ENCODE data around the gene ST3GAL4. TPM values are rescaled to one million over a fixed set of nuclear protein-coding genes. Genes with fewer than 3 reads are reported as not detected.

ST3GAL4 gene
- polyA plus RNA-seq, 1 of the 3 experiments (the other 2 are of a cell fraction), result 32.0 TPM

- no peaks in the 10 kb centered on the region for H3K9me2 ChIP-seq
- H3K79me2 ChIP-seq (ENCODE audit: insufficient read depth), result peaks cover 22% of the 10 kb centered on the region
- peaks cover 4 to 8% of the 10 kb centered on the region in 2 experiments for H3K36me3 ChIP-seq (replicated peaks in 1 of 2; ENCODE audit: control insufficient read depth in 1 of 2, insufficient read depth in 2 of 2, low read length in 1 of 2)
- H2AFZ ChIP-seq (ENCODE audit: low read depth), result no peak overlapping the region
- no peak overlapping the region for H3K4me3 ChIP-seq (ENCODE audit: low read depth in 2 of 2, low read length in 1 of 2)
- no peaks in the 10 kb centered on the region for H3K27me3 ChIP-seq (ENCODE audit: insufficient read depth)
- TF ChIP-seq NRF1 (IDR thresholded peaks at IDR 0.05; ENCODE audit: low read depth, low read length) (no peak), POLR2AphosphoS5 (IDR thresholded peaks at IDR 0.05; ENCODE audit: low read depth, low read length) (no peak), TAF1 (IDR thresholded peaks at IDR 0.05; ENCODE audit: borderline replicate concordance, low read depth, low read length) (no peak), USF1 (IDR thresholded peaks at IDR 0.05; ENCODE audit: borderline replicate concordance, low read depth) (no peak), RXRA (IDR thresholded peaks at IDR 0.05; ENCODE audit: borderline replicate concordance, low read depth) (no peak), SIN3A (IDR thresholded peaks at IDR 0.05; ENCODE audit: borderline replicate concordance, low read depth, low read length) (no peak)
- no peak for DNase-seq
- peaks cover 29 to 45% of the 10 kb centered on the region in 2 experiments; a peak in 3 of 4 replicates for H3K4me1 ChIP-seq (ENCODE audit: control insufficient read depth in 1 of 2, insufficient read depth in 2 of 2, low read depth in 1 of 2, low read length in 1 of 2)
- CTCF ChIA-PET, result interaction anchor here (0.7 to 1.4 kb wide), 3 partner anchors 34 to 136 kb away, joined by 3 to 4 read pairs (median 3); no protein-coding TSS in a partner anchor
- no peak overlapping the region for H3K4me2 ChIP-seq
- H3K9ac ChIP-seq, result no peak overlapping the region
- H3K27ac ChIP-seq (ENCODE audit: low read depth in 2 of 2, low read length in 1 of 2), result no peak overlapping the region
- H3F3A ChIP-seq (replicated peaks; ENCODE audit: insufficient read depth), result peaks cover 16% of the 10 kb centered on the region
- no peaks in the 10 kb centered on the region for H3K9me3 ChIP-seq
- POLR2A ChIA-PET, result no interaction called here
- H4K20me1 ChIP-seq (ENCODE audit: insufficient read depth), result no peaks in the 10 kb centered on the region
- 91% methylated on average over 8 of the region's 11 CpGs for WGBS (ENCODE audit: low lambda C conversion rate)
Observed at GRCh38 chr11:126344141-126345080, 11.1 kb upstream of the ST3GAL4 start.

GRCh38 chr11:126345283-126345682 is 10.2 kb upstream of the ST3GAL4 start:
- CTCF ChIA-PET, result interaction anchor here (1.3 kb wide), 1 partner anchor 35 kb away, joined by 3 read pairs; no protein-coding TSS in a partner anchor

More at GRCh38 chr11:126345283-126345682, 10.2 kb upstream of the ST3GAL4 start:
- TF ChIP-seq RCOR1 (IDR thresholded peaks at IDR 0.05; ENCODE audit: low read length) (no peak), PBX3 (IDR thresholded peaks at IDR 0.05) (no peak), USF1 (IDR thresholded peaks at IDR 0.05; ENCODE audit: borderline replicate concordance, low read depth) (no peak), TAF1 (IDR thresholded peaks at IDR 0.05; ENCODE audit: borderline replicate concordance, low read depth, low read length) (no peak), MEF2A (IDR thresholded peaks at IDR 0.05; ENCODE audit: borderline replicate concordance, low read depth) (no peak), SMC3 (IDR thresholded peaks at IDR 0.05; ENCODE audit: low read depth, low read length) (no peak), EP300 (IDR thresholded peaks at IDR 0.05; ENCODE audit: borderline replicate concordance in 1 of 2, low read depth in 1 of 2, low read length in 1 of 2) (no peak), MAX (IDR thresholded peaks at IDR 0.05; ENCODE audit: low read depth) (no peak), IRF3 (IDR thresholded peaks at IDR 0.05; ENCODE audit: low read depth, low read length) (no peak), FOXM1 (IDR thresholded peaks at IDR 0.05; ENCODE audit: low read depth) (no peak), JUND (IDR thresholded peaks at IDR 0.05) (no peak), GATA2 (CRISPR knock-in tag; IDR thresholded peaks at IDR 0.05) (no peak), YY1 (IDR thresholded peaks at IDR 0.05; ENCODE audit: low read depth) (no peak), USF2 (IDR thresholded peaks at IDR 0.05; ENCODE audit: borderline replicate concordance, low read depth, low read length) (no peak), POLR2AphosphoS5 (IDR thresholded peaks at IDR 0.05; ENCODE audit: low read depth, low read length) (no peak), TCF12 (IDR thresholded peaks at IDR 0.05) (no peak), RAD21 (IDR thresholded peaks at IDR 0.05; ENCODE audit: low read length) (no peak), NFIC (IDR thresholded peaks at IDR 0.05; ENCODE audit: borderline replicate concordance) (no peak)
- POLR2A ChIA-PET, result no interaction called here
- Histone ChIP-seq H3K27ac (ENCODE audit: low read depth in 2 of 2, low read length in 1 of 2) (no peak overlapping the region), H3K4me1 (ENCODE audit: control insufficient read depth in 1 of 2, insufficient read depth in 2 of 2, low read depth in 1 of 2, low read length in 1 of 2) (peaks cover 26 to 46% of the 10 kb centered on the region in 2 experiments; a peak in 3 of 4 replicates), H3K36me3 (replicated peaks in 1 of 2; ENCODE audit: control insufficient read depth in 1 of 2, insufficient read depth in 2 of 2, low read length in 1 of 2) (peaks cover 4 to 8% of the 10 kb centered on the region in 2 experiments), H3K9me2 (no peaks in the 10 kb centered on the region), H3K27me3 (ENCODE audit: insufficient read depth) (no peaks in the 10 kb centered on the region), H3K79me2 (ENCODE audit: insufficient read depth) (peaks cover 28% of the 10 kb centered on the region), H3K9ac (no peak overlapping the region), H2AFZ (ENCODE audit: low read depth) (no peak overlapping the region), H3K4me2 (no peak overlapping the region), H4K20me1 (ENCODE audit: insufficient read depth) (no peaks in the 10 kb centered on the region), H3K4me3 (ENCODE audit: low read depth in 2 of 2, low read length in 1 of 2) (no peak overlapping the region), H3F3A (replicated peaks; ENCODE audit: insufficient read depth) (peaks cover 16% of the 10 kb centered on the region), H3K9me3 (no peaks in the 10 kb centered on the region)
- DNase-seq, result no peak
- 97% methylated on average over 12 of the region's 16 CpGs for whole genome bisulfite sequencing (ENCODE audit: low lambda C conversion rate)
